ENCODE results near the gene TPK1. TPM values are rescaled to one million over a fixed set of nuclear protein-coding genes. Genes with fewer than 3 reads are reported as not detected.
"Not testable (repeated sequence)": the region's sequence is repeated elsewhere in the genome, so short reads cannot be mapped to it uniquely, and the experiment has no call there.

Gene TPK1
- polyA plus RNA-seq, 1 of the 3 experiments (the other 2 are of a cell fraction): 3.3 TPM

- Histone ChIP-seq H3K4me1 (ENCODE audit: control insufficient read depth in 1 of 2, insufficient read depth in 2 of 2, low read depth in 1 of 2, low read length in 1 of 2) (no peaks in the 10 kb centered on the region), H3K79me2 (ENCODE audit: insufficient read depth) (no peaks in the 10 kb centered on the region), H3K9me2 (no peaks in the 10 kb centered on the region), H3K4me3 (ENCODE audit: low read depth in 2 of 2, low read length in 1 of 2) (no peak overlapping the region), H2AFZ (ENCODE audit: low read depth) (no peak overlapping the region), H3K4me2 (no peak overlapping the region), H3K36me3 (replicated peaks in 1 of 2; ENCODE audit: control insufficient read depth in 1 of 2, insufficient read depth in 2 of 2, low read length in 1 of 2) (no peaks in the 10 kb centered on the region), H3K9me3 (no peaks in the 10 kb centered on the region), H3K27me3 (ENCODE audit: insufficient read depth) (peaks cover 2% of the 10 kb centered on the region; the same call in 1 of the 2 replicates), H3F3A (replicated peaks; ENCODE audit: insufficient read depth) (no peaks in the 10 kb centered on the region), H4K20me1 (ENCODE audit: insufficient read depth) (no peaks in the 10 kb centered on the region), H3K9ac (no peak overlapping the region), H3K27ac (ENCODE audit: low read depth in 2 of 2, low read length in 1 of 2) (no peak overlapping the region)
- 3% methylated on average over 2 of the region's 2 CpGs for WGBS (ENCODE audit: low lambda C conversion rate)
- ChIA-PET POLR2A (no interaction called here), CTCF (no interaction called here)
- TF ChIP-seq ZBTB33 (IDR thresholded peaks at IDR 0.05; ENCODE audit: borderline replicate concordance, low read depth): no peak
- DNase-seq: no peak
Measured at GRCh38 chr7:144428431-144428830, 407.4 kb downstream of the TPK1 start.

GRCh38 chr7:144427539-144427938 is 408.3 kb downstream of the TPK1 start:
- H3K9ac ChIP-seq; POLR2A ChIA-PET; H3K4me3 ChIP-seq (ENCODE audit: low read depth in 2 of 2, low read length in 1 of 2); H3K36me3 ChIP-seq (replicated peaks in 1 of 2; ENCODE audit: control insufficient read depth in 1 of 2, insufficient read depth in 2 of 2, low read length in 1 of 2); H3K27me3 ChIP-seq (ENCODE audit: insufficient read depth); CTCF ChIA-PET; H2AFZ ChIP-seq (ENCODE audit: low read depth); H3F3A ChIP-seq (replicated peaks; ENCODE audit: insufficient read depth); H3K27ac ChIP-seq (ENCODE audit: low read depth in 2 of 2, low read length in 1 of 2); H3K4me2 ChIP-seq; H3K9me2 ChIP-seq; H4K20me1 ChIP-seq (ENCODE audit: insufficient read depth); DNase-seq; H3K4me1 ChIP-seq (ENCODE audit: control insufficient read depth in 1 of 2, insufficient read depth in 2 of 2, low read depth in 1 of 2, low read length in 1 of 2); H3K79me2 ChIP-seq (ENCODE audit: insufficient read depth); H3K9me3 ChIP-seq: not testable (repeated sequence)
- WGBS (ENCODE audit: low lambda C conversion rate): 6% methylated on average over 2 of the region's 2 CpGs

- H2AFZ ChIP-seq (ENCODE audit: low read depth); H3K4me2 ChIP-seq; H3K9ac ChIP-seq; H3K4me3 ChIP-seq (ENCODE audit: low read depth in 2 of 2, low read length in 1 of 2); H3K27ac ChIP-seq (ENCODE audit: low read depth in 2 of 2, low read length in 1 of 2); POLR2A ChIA-PET; H3K4me1 ChIP-seq (ENCODE audit: control insufficient read depth in 1 of 2, insufficient read depth in 2 of 2, low read depth in 1 of 2, low read length in 1 of 2); H3K9me2 ChIP-seq; H4K20me1 ChIP-seq (ENCODE audit: insufficient read depth); H3F3A ChIP-seq (replicated peaks; ENCODE audit: insufficient read depth); DNase-seq; H3K79me2 ChIP-seq (ENCODE audit: insufficient read depth); H3K36me3 ChIP-seq (replicated peaks in 1 of 2; ENCODE audit: control insufficient read depth in 1 of 2, insufficient read depth in 2 of 2, low read length in 1 of 2); H3K27me3 ChIP-seq (ENCODE audit: insufficient read depth); H3K9me3 ChIP-seq: not testable (repeated sequence)
- WGBS (ENCODE audit: low lambda C conversion rate): 0% methylated on average over 4 of the region's 4 CpGs
- CTCF ChIA-PET: interaction anchor here (1.0 kb wide), 1 partner anchor 28 kb away, joined by 3 read pairs; no protein-coding TSS in a partner anchor
Measured at GRCh38 chr7:144418931-144419330, 416.9 kb downstream of the TPK1 start.

DNA sequence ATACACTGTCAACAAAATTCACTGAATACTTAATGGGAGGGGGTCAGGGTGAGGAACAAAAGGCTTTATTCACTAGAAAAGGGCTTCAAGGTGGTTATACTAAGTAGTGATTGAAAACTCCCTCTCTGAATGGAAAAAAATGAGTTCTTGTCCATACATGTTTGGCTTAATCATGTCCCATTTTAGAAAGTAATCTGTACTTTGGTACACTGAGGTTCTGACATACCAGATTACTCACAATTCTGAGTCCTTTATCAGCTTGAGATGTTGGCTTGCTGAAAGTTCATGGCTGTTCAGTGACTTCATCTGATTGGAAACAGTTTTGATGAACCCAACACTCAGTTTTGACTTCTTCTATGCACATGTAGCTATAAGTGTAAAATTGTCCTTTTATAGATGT is 419.5 kb downstream of the TPK1 start:
- Histone ChIP-seq H2AFZ (ENCODE audit: low read depth) (no peak overlapping the region), H4K20me1 (ENCODE audit: insufficient read depth) (no peaks in the 10 kb centered on the region), H3K27ac (ENCODE audit: low read depth in 2 of 2, low read length in 1 of 2) (no peak overlapping the region), H3K79me2 (ENCODE audit: insufficient read depth) (no peaks in the 10 kb centered on the region), H3K9ac (no peak overlapping the region), H3K9me3 (no peaks in the 10 kb centered on the region), H3K27me3 (ENCODE audit: insufficient read depth) (peaks cover 1% of the 10 kb centered on the region; the same call in 1 of the 2 replicates), H3K4me2 (no peak overlapping the region), H3K36me3 (replicated peaks in 1 of 2; ENCODE audit: control insufficient read depth in 1 of 2, insufficient read depth in 2 of 2, low read length in 1 of 2) (no peaks in the 10 kb centered on the region), H3F3A (replicated peaks; ENCODE audit: insufficient read depth) (no peaks in the 10 kb centered on the region), H3K4me3 (ENCODE audit: low read depth in 2 of 2, low read length in 1 of 2) (no peak overlapping the region), H3K4me1 (ENCODE audit: control insufficient read depth in 1 of 2, insufficient read depth in 2 of 2, low read depth in 1 of 2, low read length in 1 of 2) (no peaks in the 10 kb centered on the region), H3K9me2 (no peaks in the 10 kb centered on the region)
- no peak for DNase-seq
- CTCF ChIA-PET: no interaction called here
- no peak for TF ChIP-seq IRF3 (IDR thresholded peaks at IDR 0.05; ENCODE audit: low read depth, low read length)
- TF ChIP-seq RXRA (IDR thresholded peaks at IDR 0.05; ENCODE audit: borderline replicate concordance, low read depth): no peak
- no peak for TF ChIP-seq TAF1 (IDR thresholded peaks at IDR 0.05; ENCODE audit: borderline replicate concordance, low read depth, low read length)
- TF ChIP-seq GABPA (IDR thresholded peaks at IDR 0.05; ENCODE audit: low read depth): no peak
- no peak for TF ChIP-seq NRF1 (IDR thresholded peaks at IDR 0.05; ENCODE audit: low read depth, low read length)
- no peak for TF ChIP-seq CHD2 (IDR thresholded peaks at IDR 0.05; ENCODE audit: low read length, partially characterized antibody)
- no peak for TF ChIP-seq FOXJ3 (CRISPR knock-in tag; IDR thresholded peaks at IDR 0.05)
- TF ChIP-seq TCF12 (IDR thresholded peaks at IDR 0.05): no peak
- TF ChIP-seq, protein P1, sequence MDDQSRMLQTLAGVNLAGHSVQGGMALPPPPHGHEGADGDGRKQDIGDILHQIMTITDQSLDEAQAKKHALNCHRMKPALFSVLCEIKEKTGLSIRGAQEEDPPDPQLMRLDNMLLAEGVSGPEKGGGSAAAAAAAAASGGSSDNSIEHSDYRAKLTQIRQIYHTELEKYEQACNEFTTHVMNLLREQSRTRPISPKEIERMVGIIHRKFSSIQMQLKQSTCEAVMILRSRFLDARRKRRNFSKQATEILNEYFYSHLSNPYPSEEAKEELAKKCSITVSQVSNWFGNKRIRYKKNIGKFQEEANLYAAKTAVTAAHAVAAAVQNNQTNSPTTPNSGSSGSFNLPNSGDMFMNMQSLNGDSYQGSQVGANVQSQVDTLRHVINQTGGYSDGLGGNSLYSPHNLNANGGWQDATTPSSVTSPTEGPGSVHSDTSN (IDR thresholded peaks at IDR 0.05): no peak
- no peak for TF ChIP-seq MEF2A (IDR thresholded peaks at IDR 0.05; ENCODE audit: borderline replicate concordance, low read depth)
- POLR2A ChIA-PET: no interaction called here
